Activated CD4-positive, alpha-beta memory T cell treated with anti-CD3 and anti-CD28 coated beads for 36 hours (primary cell): Measurements from ENCODE around the gene INKA2. TPM values are rescaled to one million over a fixed set of nuclear protein-coding genes. Genes with fewer than 3 reads are reported as not detected.

Experiments
- CTCF ChIA-PET: fragments of 350-600 bp; sonication (Branson Sonifier 250); formaldehyde crosslinking; loops from one replicate; lab custom pipeline; 2021; ENCODE audit warnings: antibody characterized with exemption, inconsistent platforms; lab: Charles Lee
- POLR2A ChIA-PET: fragments of 350-600 bp; sonication (Branson Sonifier 250); formaldehyde crosslinking; loops from one replicate; lab custom pipeline; 2021; ENCODE audit warnings: antibody characterized with exemption; lab: Charles Lee
- DNase-seq: peaks from one replicate; pipeline ENCODE4 v3.0.0-alpha.2; 2020
- H3K27ac Mint-ChIP-seq: one replicate; pipeline ENCODE4 v1.8.0; 2021; ENCODE audit warnings: mixed read lengths
- H3K27me3 Mint-ChIP-seq: one replicate; pipeline ENCODE4 v1.8.0; 2021; ENCODE audit warnings: mixed read lengths
- H3K36me3 Mint-ChIP-seq: one replicate; pipeline ENCODE4 v1.8.0; 2021; ENCODE audit warnings: mixed read lengths
- H3K4me1 Mint-ChIP-seq: one replicate; pipeline ENCODE4 v1.8.0; 2021; ENCODE audit warnings: low read depth, mixed read lengths
- H3K4me3 Mint-ChIP-seq: one replicate; pipeline ENCODE4 v1.8.0; 2021; ENCODE audit warnings: mild to moderate bottlenecking, mixed read lengths
- H3K9me3 Mint-ChIP-seq: one replicate; pipeline ENCODE4 v1.8.0; 2021; ENCODE audit warnings: mixed read lengths
- intact Hi-C: fragments of 100-400 bp; cut with micrococcal nuclease; formaldehyde crosslinking; loops from one replicate; pipeline ENCODE4 v1.15.1; 2023
- total RNA-seq, 2 experiments: library from RNA; stranded (reverse); gene quantifications; one replicate each; pipeline ENCODE4 v1.2.3, GENCODE V29; 2021

INKA2 gene
- total RNA-seq, 2 experiments from 2014 or later, result 1.4 to 2.3 TPM

GRCh38 chr1:111695801-111696200, 43.4 kb downstream of the INKA2 start:
- ChIA-PET POLR2A (no interaction called here), CTCF (interaction anchor here (0.6 kb wide), 1 partner anchor 113 kb away, joined by 3 read pairs; no protein-coding TSS in a partner anchor)
- intact Hi-C loops, result no loop called here
- no peak overlapping the region for H3K27ac Mint-ChIP-seq
- H3K4me3 Mint-ChIP-seq, result no peak overlapping the region
- DNase-seq, result no peak
- H3K27me3 Mint-ChIP-seq, result no peaks in the 10 kb centered on the region
- peaks cover 59% of the 10 kb centered on the region for H3K36me3 Mint-ChIP-seq
- H3K4me1 Mint-ChIP-seq, result peaks cover 57% of the 10 kb centered on the region
- no peaks in the 10 kb centered on the region for H3K9me3 Mint-ChIP-seq

- Mint-ChIP-seq H3K36me3 (peaks cover 37% of the 10 kb centered on the region), H3K4me3 (no peak overlapping the region), H3K9me3 (no peaks in the 10 kb centered on the region), H3K4me1 (peaks cover 53% of the 10 kb centered on the region), H3K27me3 (no peaks in the 10 kb centered on the region), H3K27ac (no peak overlapping the region)
- CTCF ChIA-PET, result interaction anchor here (1.3 to 3.8 kb wide), 3 partner anchors 12 to 184 kb away, joined by 3 to 30 read pairs (median 5); no protein-coding TSS in a partner anchor
- no peak for DNase-seq
- POLR2A ChIA-PET, result interaction anchor here (0.6 kb wide), 1 partner anchor 185 kb away, joined by 5 read pairs; no protein-coding TSS in a partner anchor
- intact Hi-C loops, result no loop called here
Measured at GRCh38 chr1:111691886-111692285, 47.3 kb downstream of the INKA2 start.

GRCh38 chr1:111690306-111690617, 48.9 kb downstream of the INKA2 start:
- H3K27ac Mint-ChIP-seq, result no peak overlapping the region

More at GRCh38 chr1:111690306-111690617, 48.9 kb downstream of the INKA2 start:
- H3K4me3 Mint-ChIP-seq, result no peak overlapping the region
- H3K9me3 Mint-ChIP-seq, result peaks cover 3% of the 10 kb centered on the region
- intact Hi-C loops, result no loop called here
- DNase-seq, result no peak
- POLR2A ChIA-PET, result no interaction called here
- no peaks in the 10 kb centered on the region for H3K27me3 Mint-ChIP-seq
- peaks cover 55% of the 10 kb centered on the region for H3K4me1 Mint-ChIP-seq
- peaks cover 31% of the 10 kb centered on the region for H3K36me3 Mint-ChIP-seq
- CTCF ChIA-PET, result interaction anchor here (1.1 kb wide), 2 partner anchors 25 to 57 kb away, joined by 3 to 4 read pairs; no protein-coding TSS in a partner anchor

Other genes with a start within 250 kb of the INKA2 start
- gene ADORA3, start 235.8 kb downstream of the INKA2 start, total RNA-seq, result under 1 TPM in 1 of 2 experiments, not detected in 1; 0.14 TPM
- gene TMIGD3, start 235.8 kb downstream of the INKA2 start, total RNA-seq, result under 1 TPM in 1 of 2 experiments, not detected in 1; 0.24 TPM
- 100 to 1,000 TPM; 292 to 294 TPM for gene RAP1A, start 119.6 kb downstream of the INKA2 start, total RNA-seq
- gene DDX20, start 16.5 kb upstream of the INKA2 start, total RNA-seq, result 10 to 100 TPM; 14.2 to 15.9 TPM